ENCODE results near the gene R3HDM1. TPM values are rescaled to one million over a fixed set of nuclear protein-coding genes. Genes with fewer than 3 reads are reported as not detected.
"Not testable (repeated sequence)": the region's sequence is repeated elsewhere in the genome, so short reads cannot be mapped to it uniquely, and the experiment has no call there.

Gene R3HDM1
- total RNA-seq, 4 donors from 2014 or later: 15.9 to 27.9 (median 22.8) TPM

GRCh38 chr2:135709992-135710391 is 178.7 kb downstream of the R3HDM1 start:
- TF ChIP-seq EP300 (IDR thresholded peaks at IDR 0.05): no peak
- TF ChIP-seq, protein P1, sequence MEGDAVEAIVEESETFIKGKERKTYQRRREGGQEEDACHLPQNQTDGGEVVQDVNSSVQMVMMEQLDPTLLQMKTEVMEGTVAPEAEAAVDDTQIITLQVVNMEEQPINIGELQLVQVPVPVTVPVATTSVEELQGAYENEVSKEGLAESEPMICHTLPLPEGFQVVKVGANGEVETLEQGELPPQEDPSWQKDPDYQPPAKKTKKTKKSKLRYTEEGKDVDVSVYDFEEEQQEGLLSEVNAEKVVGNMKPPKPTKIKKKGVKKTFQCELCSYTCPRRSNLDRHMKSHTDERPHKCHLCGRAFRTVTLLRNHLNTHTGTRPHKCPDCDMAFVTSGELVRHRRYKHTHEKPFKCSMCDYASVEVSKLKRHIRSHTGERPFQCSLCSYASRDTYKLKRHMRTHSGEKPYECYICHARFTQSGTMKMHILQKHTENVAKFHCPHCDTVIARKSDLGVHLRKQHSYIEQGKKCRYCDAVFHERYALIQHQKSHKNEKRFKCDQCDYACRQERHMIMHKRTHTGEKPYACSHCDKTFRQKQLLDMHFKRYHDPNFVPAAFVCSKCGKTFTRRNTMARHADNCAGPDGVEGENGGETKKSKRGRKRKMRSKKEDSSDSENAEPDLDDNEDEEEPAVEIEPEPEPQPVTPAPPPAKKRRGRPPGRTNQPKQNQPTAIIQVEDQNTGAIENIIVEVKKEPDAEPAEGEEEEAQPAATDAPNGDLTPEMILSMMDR (IDR thresholded peaks at IDR 0.05): peak; percentile 73 to 95 (median 88)

GRCh38 chr2:135715086-135715485 is 183.8 kb downstream of the R3HDM1 start:
- not testable (repeated sequence) for H3K4me1 ChIP-seq, H3K27me3 ChIP-seq, ATAC-seq, H3K9me3 ChIP-seq, H3K27ac ChIP-seq, H3K4me3 ChIP-seq
- 90 to 93% methylated on average over 4 to 5 of the region's 9 CpGs for WGBS, 2 donors (ENCODE audit: low coverage in 1 of 2)
- H3K36me3 ChIP-seq: peaks cover 0 to 50% of the 10 kb centered on the region in 2 donors

More at GRCh38 chr2:135709992-135710391, 178.7 kb downstream of the R3HDM1 start:
- Histone ChIP-seq H3K9me3 (no peaks in the 10 kb centered on the region), H3K27ac (no peak overlapping the region), H3K27me3 (no peaks in the 10 kb centered on the region), H3K36me3 (peaks cover 0 to 8% of the 10 kb centered on the region in 2 donors), H3K4me3 (no peak overlapping the region), H3K4me1 (no peaks in the 10 kb centered on the region)
- 38 to 61% methylated on average over 5 to 6 of the region's 6 CpGs for WGBS, 2 donors (ENCODE audit: low coverage in 1 of 2)
- no peak for ATAC-seq

- H3K4me3 ChIP-seq: no peak overlapping the region
- no peak for ATAC-seq
- no peaks in the 10 kb centered on the region for H3K9me3 ChIP-seq
- peaks cover 0 to 19% of the 10 kb centered on the region in 2 donors for H3K36me3 ChIP-seq
- WGBS, 2 donors (ENCODE audit: low coverage in 1 of 2): 80 to 100% methylated on average over 2 of the region's 2 CpGs
- no peak overlapping the region for H3K27ac ChIP-seq
- no peaks in the 10 kb centered on the region for H3K27me3 ChIP-seq
- TF ChIP-seq EP300 (IDR thresholded peaks at IDR 0.05): no peak
- no peak for TF ChIP-seq POLR2AphosphoS5 (IDR thresholded peaks at IDR 0.05)
- TF ChIP-seq, protein P1 (IDR thresholded peaks at IDR 0.05): no peak
- TF ChIP-seq POLR2A (IDR thresholded peaks at IDR 0.05): no peak
- H3K4me1 ChIP-seq: no peaks in the 10 kb centered on the region
Measured at GRCh38 chr2:135728064-135728743, 196.9 kb downstream of the R3HDM1 start.

DNA sequence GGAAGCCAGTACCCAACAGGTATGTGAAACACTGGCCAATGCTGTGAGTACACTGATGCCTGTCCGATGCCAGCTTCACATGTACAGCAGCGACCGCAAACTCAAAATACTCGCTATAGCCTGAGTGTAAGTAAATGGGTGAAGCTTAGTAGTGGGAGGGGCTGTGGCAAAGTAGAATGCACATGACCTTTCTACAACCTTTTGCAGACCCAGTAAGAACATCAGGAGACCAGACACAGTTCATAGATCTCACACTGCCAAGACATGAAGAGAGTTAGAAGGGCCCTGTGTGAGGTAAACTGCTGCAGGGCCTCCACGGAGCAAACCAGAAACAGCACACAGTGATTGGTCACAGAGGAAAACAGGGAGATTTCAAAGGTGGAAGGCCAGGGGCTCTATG is 201.3 kb downstream of the R3HDM1 start:
- no peak for ATAC-seq
- Histone ChIP-seq H3K9me3 (no peaks in the 10 kb centered on the region), H3K27me3 (no peaks in the 10 kb centered on the region), H3K4me1 (no peaks in the 10 kb centered on the region), H3K27ac (no peak overlapping the region), H3K36me3 (no peaks in the 10 kb centered on the region), H3K4me3 (no peak overlapping the region)
- WGBS, 2 donors (ENCODE audit: low coverage in 1 of 2): 91% methylated on average over 5 of the region's 5 CpGs; no CpG with 5 or more reads in 1 of the 2 donors
- TF ChIP-seq POLR2A (IDR thresholded peaks at IDR 0.05): no peak
- TF ChIP-seq EP300 (IDR thresholded peaks at IDR 0.05): no peak
- TF ChIP-seq, protein P1 (IDR thresholded peaks at IDR 0.05): no peak
- no peak for TF ChIP-seq POLR2AphosphoS5 (IDR thresholded peaks at IDR 0.05)

GRCh38 chr2:135733045-135733444 is 201.8 kb downstream of the R3HDM1 start:
- WGBS, 2 donors (ENCODE audit: low coverage in 1 of 2): 89 to 100% methylated on average over 1 to 2 of the region's 2 CpGs

More at GRCh38 chr2:135733045-135733444, 201.8 kb downstream of the R3HDM1 start:
- Histone ChIP-seq H3K4me3 (no peak overlapping the region), H3K27ac (no peak overlapping the region), H3K27me3 (no peaks in the 10 kb centered on the region), H3K36me3 (no peaks in the 10 kb centered on the region), H3K4me1 (no peaks in the 10 kb centered on the region), H3K9me3 (no peaks in the 10 kb centered on the region)
- TF ChIP-seq, protein P1 (IDR thresholded peaks at IDR 0.05): no peak
- TF ChIP-seq POLR2AphosphoS5 (IDR thresholded peaks at IDR 0.05) (no peak), EP300 (IDR thresholded peaks at IDR 0.05) (no peak), POLR2A (IDR thresholded peaks at IDR 0.05) (no peak)
- ATAC-seq: no peak

All from gastroesophageal sphincter (tissue), 4 donors.